Right kidney (tissue), 1 donor: ENCODE results near the gene NDOR1.

Experiments used
- DNase-seq: peaks from one replicate; pipeline ENCODE4 v3.0.0-alpha.2; 2016

Gene NDOR1

DNA sequence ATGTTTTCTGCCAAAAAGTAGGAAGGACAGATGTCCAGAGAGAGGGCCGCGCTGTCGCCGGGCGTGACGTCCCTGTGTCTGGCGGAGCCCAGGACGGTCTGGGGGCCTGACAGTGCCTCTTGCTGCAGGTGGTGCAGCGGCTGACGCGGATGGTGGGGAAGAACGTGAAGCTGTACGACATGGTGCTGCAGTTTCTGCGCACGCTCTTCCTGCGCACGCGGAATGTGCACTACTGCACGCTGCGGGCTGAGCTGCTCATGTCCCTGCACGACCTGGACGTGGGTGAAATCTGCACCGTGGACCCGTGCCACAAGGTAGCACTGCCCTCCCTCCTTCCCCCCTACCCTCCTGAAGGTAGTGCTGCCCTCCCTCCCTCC lies 57.4 kb downstream of the NDOR1 start:
- DNase-seq: no peak

- DNase-seq: no peak
Measured at GRCh38 chr9:137263506-137263905, 58.0 kb downstream of the NDOR1 start.

DNA sequence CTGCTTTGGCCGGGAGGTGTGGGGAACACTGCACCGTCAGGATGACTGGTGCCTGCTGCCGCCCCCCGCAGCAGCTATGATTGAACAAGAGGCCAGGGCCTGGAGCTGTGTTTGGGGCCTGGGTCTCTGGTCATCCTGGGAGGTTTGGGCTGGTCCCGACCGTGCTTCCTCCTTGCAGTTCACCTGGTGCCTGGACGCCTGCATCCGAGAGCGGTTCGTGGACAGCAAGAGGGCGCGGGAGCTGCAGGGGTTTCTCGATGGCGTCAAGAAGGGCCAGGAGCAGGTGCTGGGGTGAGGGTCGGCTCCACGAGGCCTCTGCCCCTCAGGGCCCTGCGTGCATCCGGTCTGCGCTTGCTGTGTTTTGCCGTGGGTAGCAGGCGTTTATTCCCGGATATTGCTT lies 58.6 kb downstream of the NDOR1 start:
- DNase-seq: no peak

- no peak for DNase-seq
Measured at GRCh38 chr9:137265496-137266161, 60.1 kb downstream of the NDOR1 start.

GRCh38 chr9:137266162-137266527 lies 60.6 kb downstream of the NDOR1 start:
- no peak for DNase-seq
